ENCODE results near the gene GBP7.

DNA sequence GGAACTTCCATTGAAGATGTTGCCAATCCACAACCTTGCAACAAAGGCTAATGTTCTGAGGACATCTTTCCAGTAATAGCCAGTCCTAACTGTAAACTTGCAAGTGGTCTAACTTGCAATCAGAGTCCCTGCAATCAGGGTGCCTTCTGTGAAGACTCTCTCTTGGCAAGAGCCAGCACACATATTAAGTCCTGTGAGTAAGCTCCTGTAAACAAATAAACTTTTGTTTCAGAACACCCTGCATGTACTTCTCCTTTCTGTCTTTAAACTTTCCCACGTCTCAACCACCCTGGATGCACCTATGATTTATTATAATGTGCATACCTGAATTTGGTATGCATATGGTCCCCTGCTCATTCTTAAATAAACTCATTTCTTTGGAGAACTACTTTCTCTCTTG, 9.1 kb downstream of the GBP7 start:
- TF ChIP-seq, protein P1, sequence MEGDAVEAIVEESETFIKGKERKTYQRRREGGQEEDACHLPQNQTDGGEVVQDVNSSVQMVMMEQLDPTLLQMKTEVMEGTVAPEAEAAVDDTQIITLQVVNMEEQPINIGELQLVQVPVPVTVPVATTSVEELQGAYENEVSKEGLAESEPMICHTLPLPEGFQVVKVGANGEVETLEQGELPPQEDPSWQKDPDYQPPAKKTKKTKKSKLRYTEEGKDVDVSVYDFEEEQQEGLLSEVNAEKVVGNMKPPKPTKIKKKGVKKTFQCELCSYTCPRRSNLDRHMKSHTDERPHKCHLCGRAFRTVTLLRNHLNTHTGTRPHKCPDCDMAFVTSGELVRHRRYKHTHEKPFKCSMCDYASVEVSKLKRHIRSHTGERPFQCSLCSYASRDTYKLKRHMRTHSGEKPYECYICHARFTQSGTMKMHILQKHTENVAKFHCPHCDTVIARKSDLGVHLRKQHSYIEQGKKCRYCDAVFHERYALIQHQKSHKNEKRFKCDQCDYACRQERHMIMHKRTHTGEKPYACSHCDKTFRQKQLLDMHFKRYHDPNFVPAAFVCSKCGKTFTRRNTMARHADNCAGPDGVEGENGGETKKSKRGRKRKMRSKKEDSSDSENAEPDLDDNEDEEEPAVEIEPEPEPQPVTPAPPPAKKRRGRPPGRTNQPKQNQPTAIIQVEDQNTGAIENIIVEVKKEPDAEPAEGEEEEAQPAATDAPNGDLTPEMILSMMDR (IDR thresholded peaks at IDR 0.05): no peak
- no peak for TF ChIP-seq POLR2A (IDR thresholded peaks at IDR 0.05)

Data from lower leg skin (tissue), 3 donors.